Endothelial cell of umbilical vein (primary cell): ENCODE data around the gene EIF4E. TPM values are rescaled to one million over a fixed set of nuclear protein-coding genes. Genes with fewer than 3 reads are reported as not detected.

Experiments
- BruUV-seq: library from RNA; stranded (reverse); fragments of 400-500 nt; replicated peaks from 2 replicates; lab custom pipeline; 2021; lab: Mats Ljungman, UMichigan
- CTCF ChIA-PET: fragments of 300-600, 350-600 bp; sonication (Branson Sonifier 250); formaldehyde crosslinking; loops from one replicate; lab custom pipeline; 2021; ENCODE audit warnings: antibody characterized with exemption, inconsistent platforms; lab: Charles Lee
- POLR2A ChIA-PET: fragments of 300-600, 350-600 bp; sonication (Branson Sonifier 250); formaldehyde crosslinking; loops from one replicate; lab custom pipeline; 2021; ENCODE audit warnings: antibody characterized with exemption, inconsistent platforms; lab: Charles Lee
- DNase-seq: peaks from one replicate; pipeline ENCODE4 v3.0.0-alpha.2; 2011; ENCODE audit warnings: low read depth, low spot score
- FAIRE-seq: peaks from 2 replicates; lab custom pipeline; 2011; peaks lifted over from hg19 to GRCh38; lab: Jason Lieb, UNC
- H2AFZ ChIP-seq: 2 replicates; pipeline ENCODE4 v1.6.0; 2012; ENCODE audit warnings: low read depth, low read length, control low read depth, inconsistent platforms
- H3K27ac ChIP-seq: 2 replicates; pipeline ENCODE4 v1.5.1; 2011; ENCODE audit warnings: low read depth, mild to moderate bottlenecking, control low read depth, low read length, moderate library complexity; ENCODE audit not compliant: insufficient read depth
- H3K27me3 ChIP-seq, 2 experiments: 2 replicates each; pipeline versions ENCODE4 v1.6.0 to v1.6.1; 2011; ENCODE audit warnings: low read length in 2 of 2, mixed read lengths in 1 of 2; ENCODE audit not compliant: control insufficient read depth in 2 of 2, insufficient read depth in 2 of 2
- H3K36me3 ChIP-seq, 2 experiments: 2 replicates in 1 of 2; 3 replicates in 1 of 2; pipeline ENCODE4 v1.5.1; 2011; ENCODE audit warnings: low read length in 2 of 2, mild to moderate bottlenecking in 1 of 2, moderate library complexity in 1 of 2; ENCODE audit not compliant: control insufficient read depth in 2 of 2, insufficient read depth in 2 of 2; ENCODE audit errors: extremely low read depth in 1 of 2
- H3K4me1 ChIP-seq: 3 replicates; pipeline ENCODE4 v1.5.1; 2011; ENCODE audit warnings: mild to moderate bottlenecking, low read length; ENCODE audit not compliant: control insufficient read depth, insufficient read depth; ENCODE audit errors: extremely low read depth
- H3K4me2 ChIP-seq: 2 replicates; pipeline ENCODE4 v1.6.1; 2011; ENCODE audit warnings: low read length, control low read depth, mixed read lengths; ENCODE audit not compliant: insufficient read depth
- H3K4me3 ChIP-seq, 3 experiments: fragments of 200-600 bp in 1 of 3; sonication (generic), shearing (Covaris generic) in 1 of 3; replicated peaks in 1 of 3; 2 replicates each; pipeline ENCODE4 v1.5.1; 2011 to 2016; ENCODE audit warnings: control low read depth in 3 of 3, low read length in 3 of 3, mild to moderate bottlenecking in 2 of 3, inconsistent platforms in 1 of 3, low read depth in 1 of 3, moderate library complexity in 1 of 3; ENCODE audit not compliant: insufficient read depth in 1 of 3
- H3K79me2 ChIP-seq: 2 replicates; pipeline ENCODE4 v1.6.0; 2012; ENCODE audit warnings: low read length, inconsistent platforms; ENCODE audit not compliant: control insufficient read depth, insufficient read depth
- H3K9ac ChIP-seq: replicated peaks from 2 replicates; pipeline ENCODE3; 2011; ENCODE audit warnings: low read length, control low read depth; ENCODE audit not compliant: insufficient read depth; ENCODE audit errors: extremely low read depth
- H3K9me1 ChIP-seq: replicated peaks from 3 replicates; pipeline ENCODE4 v1.6.0; 2011; ENCODE audit warnings: mild to moderate bottlenecking, low read length; ENCODE audit not compliant: control insufficient read depth, insufficient read depth; ENCODE audit errors: extremely low read depth
- H3K9me3 ChIP-seq: replicated peaks from 2 replicates; pipeline ENCODE4 v1.5.1; 2012; ENCODE audit warnings: low read length, inconsistent platforms; ENCODE audit not compliant: control insufficient read depth, insufficient read depth
- H4K20me1 ChIP-seq: replicated peaks from 2 replicates; pipeline ENCODE3; 2011; ENCODE audit warnings: mild to moderate bottlenecking, low read length; ENCODE audit not compliant: control insufficient read depth, insufficient read depth; ENCODE audit errors: extremely low read depth
- EZH2 ChIP-seq: IDR thresholded peaks from 2 replicates; pipeline ENCODE4 v1.6.1; 2012; ENCODE audit warnings: borderline replicate concordance, low read depth, mild to moderate bottlenecking, moderate library complexity, low read length, inconsistent platforms; ENCODE audit not compliant: severe bottlenecking
- FOS ChIP-seq: IDR thresholded peaks from 2 replicates; pipeline ENCODE4 v1.6.1; 2011; ENCODE audit warnings: mild to moderate bottlenecking, low read length, moderate library complexity, borderline replicate concordance; ENCODE audit not compliant: insufficient read depth
- GATA2 ChIP-seq: IDR thresholded peaks from 2 replicates; pipeline ENCODE4 v1.7.0; 2011; ENCODE audit warnings: low read depth, mild to moderate bottlenecking, moderate library complexity, mixed read lengths, low read length; ENCODE audit not compliant: insufficient read length, insufficient read depth
- JUN ChIP-seq: IDR thresholded peaks from 2 replicates; pipeline ENCODE4 v1.6.1; 2011; ENCODE audit warnings: borderline replicate concordance, low read depth; ENCODE audit not compliant: insufficient read length, insufficient read depth
- MYC ChIP-seq: IDR thresholded peaks from one replicate; pipeline ENCODE4 v1.6.1; 2011; ENCODE audit warnings: mild to moderate bottlenecking, low read depth, low read length
- POLR2A ChIP-seq: IDR thresholded peaks from 2 replicates; pipeline ENCODE4 v1.6.1; 2012; ENCODE audit warnings: low read depth, mild to moderate bottlenecking, control low read depth, low read length
- POLR2AphosphoS5 ChIP-seq: IDR thresholded peaks from 2 replicates; pipeline ENCODE4 v1.6.1; 2012; ENCODE audit warnings: low read depth, mild to moderate bottlenecking, control low read depth, low read length, moderate library complexity; ENCODE audit not compliant: insufficient read depth
- dilution Hi-C: fragments of 300-500 bp; cut with MboI; formaldehyde crosslinking; loops from one replicate; pipeline ENCODE4 v1.15.0; 2019; ENCODE audit warnings: low sequenced_read_pairs; ENCODE audit not compliant: extremely low pct_ligation_motif_present
- intact Hi-C: fragments of 100-400 bp; cut with micrococcal nuclease; formaldehyde crosslinking; loops from one replicate; pipeline ENCODE4 v1.10.0; 2022
- polyA plus RNA-seq, 4 experiments: library from polyadenylated mRNA; depleted of rRNA in 3 of 4; stranded (reverse) in 3 of 4; unstranded in 1 of 4; fragments of >200 nt; gene quantifications; 2 replicates each; pipeline versions ENCODE4 v1.2.1 to v1.2.3, GENCODE V29; 2011 to 2012; ENCODE audit warnings: missing spikeins in 1 of 4
- total RNA-seq: library from RNA; stranded (reverse); gene quantifications from 2 replicates; pipeline ENCODE4 v1.2.3, GENCODE V29; 2021
- TF ChIP-seq, protein P1 (sequence below): IDR thresholded peaks from 2 replicates; pipeline ENCODE4 v1.6.1; 2011; ENCODE audit not compliant: insufficient read depth, insufficient read length
- TF ChIP-seq, protein P2 (sequence below), 2 donors: IDR thresholded peaks; 1 replicate in 1 of 2; 2 replicates in 1 of 2; pipeline ENCODE4 v1.5.1; 2011; ENCODE audit warnings: low read length in 2 of 2, mild to moderate bottlenecking in 2 of 2, moderate library complexity in 2 of 2, control low read depth in 1 of 2, inconsistent platforms in 1 of 2, low read depth in 1 of 2; ENCODE audit not compliant: insufficient read depth in 1 of 2; ENCODE audit errors: extremely low read depth in 1 of 2

The EIF4E gene
- total and polyA plus RNA-seq, 2 donors (not counting 3 experiments of a cell fraction or from before 2014, with no cell fraction given), result 40.3 to 107 TPM

DNA sequence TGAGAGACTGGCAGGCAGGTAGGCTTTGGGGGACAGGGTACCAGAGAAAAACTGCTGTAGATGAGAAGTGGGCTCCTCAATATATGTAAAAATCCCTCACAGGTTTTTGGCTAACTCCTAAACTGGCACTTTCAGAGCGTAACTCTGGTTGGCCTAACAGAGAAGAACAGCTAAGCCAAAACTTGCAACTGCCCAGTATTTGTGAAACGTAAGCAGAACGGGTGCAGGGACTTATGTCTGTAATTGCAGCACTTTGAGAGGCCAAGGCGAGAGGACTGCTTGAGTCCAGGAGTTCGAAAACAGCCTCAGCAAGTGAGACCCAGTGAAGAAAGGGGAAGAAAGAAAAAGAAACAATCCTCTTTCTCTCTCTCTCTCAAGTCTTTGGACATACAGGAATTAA, 25.0 kb downstream of the EIF4E start:
- Histone ChIP-seq H3K9me3 (no peaks in the 10 kb centered on the region), H3K27ac (no peak overlapping the region), H3K4me1 (peaks cover 12% of the 10 kb centered on the region), H3K9me1 (no peaks in the 10 kb centered on the region), H3K36me3 (peaks cover 4% of the 10 kb centered on the region in 2 experiments), H2AFZ (no peak overlapping the region), H4K20me1 (peaks cover under 1% of the 10 kb centered on the region), H3K9ac (no peak overlapping the region), H3K79me2 (peaks cover 94% of the 10 kb centered on the region), H3K4me2 (no peak overlapping the region), H3K4me3 (no peak overlapping the region), H3K27me3 (no peaks in the 10 kb centered on the region)
- no TSS peak for BruUV-seq
- POLR2A ChIA-PET, result no interaction called here
- TF ChIP-seq POLR2AphosphoS5 (no peak), FOS (no peak), JUN (no peak), MYC (no peak), POLR2A (no peak), EZH2 (no peak), GATA2 (no peak)
- TF ChIP-seq, protein P1, sequence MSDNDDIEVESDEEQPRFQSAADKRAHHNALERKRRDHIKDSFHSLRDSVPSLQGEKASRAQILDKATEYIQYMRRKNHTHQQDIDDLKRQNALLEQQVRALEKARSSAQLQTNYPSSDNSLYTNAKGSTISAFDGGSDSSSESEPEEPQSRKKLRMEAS, result no peak
- TF ChIP-seq, protein P2, sequence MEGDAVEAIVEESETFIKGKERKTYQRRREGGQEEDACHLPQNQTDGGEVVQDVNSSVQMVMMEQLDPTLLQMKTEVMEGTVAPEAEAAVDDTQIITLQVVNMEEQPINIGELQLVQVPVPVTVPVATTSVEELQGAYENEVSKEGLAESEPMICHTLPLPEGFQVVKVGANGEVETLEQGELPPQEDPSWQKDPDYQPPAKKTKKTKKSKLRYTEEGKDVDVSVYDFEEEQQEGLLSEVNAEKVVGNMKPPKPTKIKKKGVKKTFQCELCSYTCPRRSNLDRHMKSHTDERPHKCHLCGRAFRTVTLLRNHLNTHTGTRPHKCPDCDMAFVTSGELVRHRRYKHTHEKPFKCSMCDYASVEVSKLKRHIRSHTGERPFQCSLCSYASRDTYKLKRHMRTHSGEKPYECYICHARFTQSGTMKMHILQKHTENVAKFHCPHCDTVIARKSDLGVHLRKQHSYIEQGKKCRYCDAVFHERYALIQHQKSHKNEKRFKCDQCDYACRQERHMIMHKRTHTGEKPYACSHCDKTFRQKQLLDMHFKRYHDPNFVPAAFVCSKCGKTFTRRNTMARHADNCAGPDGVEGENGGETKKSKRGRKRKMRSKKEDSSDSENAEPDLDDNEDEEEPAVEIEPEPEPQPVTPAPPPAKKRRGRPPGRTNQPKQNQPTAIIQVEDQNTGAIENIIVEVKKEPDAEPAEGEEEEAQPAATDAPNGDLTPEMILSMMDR (IDR thresholded peaks at IDR 0.05; ENCODE audit: extremely low read depth in 1 of 2, insufficient read depth in 1 of 2, low read depth in 1 of 2, low read length in 2 of 2), result no peak
- dilution Hi-C loops (no loop called here), intact Hi-C loops (no loop called here)
- CTCF ChIA-PET, result no interaction called here
- no peak for DNase-seq
- no peak for FAIRE-seq
